ENCODE measurements around the gene APOL4.
"Not testable (repeated sequence)": the region's sequence is repeated elsewhere in the genome, so short reads cannot be mapped to it uniquely, and the experiment has no call there.

DNA sequence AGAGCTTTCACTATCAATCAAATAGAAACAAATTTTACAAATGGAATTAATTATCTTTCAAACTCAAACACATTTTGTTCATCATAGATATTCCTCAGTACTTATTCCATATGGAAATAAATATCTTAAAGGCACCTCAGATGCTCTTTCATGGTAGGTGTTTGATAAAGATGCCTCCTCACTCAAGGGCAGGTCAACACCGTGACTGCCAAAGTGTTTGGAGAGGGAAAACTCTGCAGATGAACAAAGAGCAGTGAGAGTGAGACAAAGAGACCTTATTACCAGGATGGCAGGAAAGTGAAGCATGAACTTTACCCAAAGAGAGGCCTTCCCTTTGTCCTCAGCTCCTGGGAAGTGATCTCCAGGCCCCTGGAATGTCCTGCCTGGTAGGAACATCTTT, 26.8 kb upstream of the APOL4 start:
- not testable (repeated sequence) for TF ChIP-seq ZNF232 (CRISPR knock-in tag; IDR thresholded peaks at IDR 0.05); JUN (CRISPR knock-in tag; IDR thresholded peaks at IDR 0.05); ZNF423 (CRISPR knock-in tag; IDR thresholded peaks at IDR 0.05); ZNF138 (CRISPR knock-in tag; conservative IDR thresholded peaks at IDR 0.05); SP1 (CRISPR knock-in tag; conservative IDR thresholded peaks at IDR 0.05); NR2C2 (CRISPR knock-in tag; IDR thresholded peaks at IDR 0.05); CREB1 (CRISPR knock-in tag; IDR thresholded peaks at IDR 0.05)
- TF ChIP-seq, protein P1, sequence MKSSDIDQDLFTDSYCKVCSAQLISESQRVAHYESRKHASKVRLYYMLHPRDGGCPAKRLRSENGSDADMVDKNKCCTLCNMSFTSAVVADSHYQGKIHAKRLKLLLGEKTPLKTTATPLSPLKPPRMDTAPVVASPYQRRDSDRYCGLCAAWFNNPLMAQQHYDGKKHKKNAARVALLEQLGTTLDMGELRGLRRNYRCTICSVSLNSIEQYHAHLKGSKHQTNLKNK (CRISPR knock-in tag; IDR thresholded peaks at IDR 0.05) = not testable (repeated sequence)
- TF ChIP-seq, protein P2, sequence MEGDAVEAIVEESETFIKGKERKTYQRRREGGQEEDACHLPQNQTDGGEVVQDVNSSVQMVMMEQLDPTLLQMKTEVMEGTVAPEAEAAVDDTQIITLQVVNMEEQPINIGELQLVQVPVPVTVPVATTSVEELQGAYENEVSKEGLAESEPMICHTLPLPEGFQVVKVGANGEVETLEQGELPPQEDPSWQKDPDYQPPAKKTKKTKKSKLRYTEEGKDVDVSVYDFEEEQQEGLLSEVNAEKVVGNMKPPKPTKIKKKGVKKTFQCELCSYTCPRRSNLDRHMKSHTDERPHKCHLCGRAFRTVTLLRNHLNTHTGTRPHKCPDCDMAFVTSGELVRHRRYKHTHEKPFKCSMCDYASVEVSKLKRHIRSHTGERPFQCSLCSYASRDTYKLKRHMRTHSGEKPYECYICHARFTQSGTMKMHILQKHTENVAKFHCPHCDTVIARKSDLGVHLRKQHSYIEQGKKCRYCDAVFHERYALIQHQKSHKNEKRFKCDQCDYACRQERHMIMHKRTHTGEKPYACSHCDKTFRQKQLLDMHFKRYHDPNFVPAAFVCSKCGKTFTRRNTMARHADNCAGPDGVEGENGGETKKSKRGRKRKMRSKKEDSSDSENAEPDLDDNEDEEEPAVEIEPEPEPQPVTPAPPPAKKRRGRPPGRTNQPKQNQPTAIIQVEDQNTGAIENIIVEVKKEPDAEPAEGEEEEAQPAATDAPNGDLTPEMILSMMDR (IDR thresholded peaks at IDR 0.05) = not testable (repeated sequence)
- TF ChIP-seq, protein P3, sequence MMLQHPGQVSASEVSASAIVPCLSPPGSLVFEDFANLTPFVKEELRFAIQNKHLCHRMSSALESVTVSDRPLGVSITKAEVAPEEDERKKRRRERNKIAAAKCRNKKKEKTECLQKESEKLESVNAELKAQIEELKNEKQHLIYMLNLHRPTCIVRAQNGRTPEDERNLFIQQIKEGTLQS (CRISPR knock-in tag; conservative IDR thresholded peaks at IDR 0.05) = not testable (repeated sequence)
- TF ChIP-seq, protein P4, sequence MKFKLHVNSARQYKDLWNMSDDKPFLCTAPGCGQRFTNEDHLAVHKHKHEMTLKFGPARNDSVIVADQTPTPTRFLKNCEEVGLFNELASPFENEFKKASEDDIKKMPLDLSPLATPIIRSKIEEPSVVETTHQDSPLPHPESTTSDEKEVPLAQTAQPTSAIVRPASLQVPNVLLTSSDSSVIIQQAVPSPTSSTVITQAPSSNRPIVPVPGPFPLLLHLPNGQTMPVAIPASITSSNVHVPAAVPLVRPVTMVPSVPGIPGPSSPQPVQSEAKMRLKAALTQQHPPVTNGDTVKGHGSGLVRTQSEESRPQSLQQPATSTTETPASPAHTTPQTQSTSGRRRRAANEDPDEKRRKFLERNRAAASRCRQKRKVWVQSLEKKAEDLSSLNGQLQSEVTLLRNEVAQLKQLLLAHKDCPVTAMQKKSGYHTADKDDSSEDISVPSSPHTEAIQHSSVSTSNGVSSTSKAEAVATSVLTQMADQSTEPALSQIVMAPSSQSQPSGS (CRISPR knock-in tag; IDR thresholded peaks at IDR 0.05; ENCODE audit: borderline replicate concordance, low read depth) = not testable (repeated sequence)
- TF ChIP-seq, protein P5, sequence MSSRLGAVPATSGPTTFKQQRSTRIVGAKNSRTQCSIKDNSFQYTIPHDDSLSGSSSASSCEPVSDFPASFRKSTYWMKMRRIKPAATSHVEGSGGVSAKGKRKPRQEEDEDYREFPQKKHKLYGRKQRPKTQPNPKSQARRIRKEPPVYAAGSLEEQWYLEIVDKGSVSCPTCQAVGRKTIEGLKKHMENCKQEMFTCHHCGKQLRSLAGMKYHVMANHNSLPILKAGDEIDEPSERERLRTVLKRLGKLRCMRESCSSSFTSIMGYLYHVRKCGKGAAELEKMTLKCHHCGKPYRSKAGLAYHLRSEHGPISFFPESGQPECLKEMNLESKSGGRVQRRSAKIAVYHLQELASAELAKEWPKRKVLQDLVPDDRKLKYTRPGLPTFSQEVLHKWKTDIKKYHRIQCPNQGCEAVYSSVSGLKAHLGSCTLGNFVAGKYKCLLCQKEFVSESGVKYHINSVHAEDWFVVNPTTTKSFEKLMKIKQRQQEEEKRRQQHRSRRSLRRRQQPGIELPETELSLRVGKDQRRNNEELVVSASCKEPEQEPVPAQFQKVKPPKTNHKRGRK (CRISPR knock-in tag; IDR thresholded peaks at IDR 0.05; ENCODE audit: borderline replicate concordance) = not testable (repeated sequence)

Measured in WTC11 (cell line).